WERI-Rb-1 (cell line): Measurements from ENCODE around the gene MDFI.

Experiments
- DNase-seq: peaks from one replicate; pipeline ENCODE4 v3.0.0-alpha.2; 2020
- H3K27ac ChIP-seq: fragments of 250-450 bp; sonication (Bioruptor Pico); 2 replicates; pipeline ENCODE4 v1.5.1; 2020; ENCODE audit warnings: mild to moderate bottlenecking, moderate library complexity
- H3K27me3 ChIP-seq: fragments of 250-450 bp; sonication (Bioruptor Pico); 2 replicates; pipeline ENCODE4 v1.5.1; 2021; ENCODE audit warnings: mild to moderate bottlenecking, low read depth, moderate library complexity; ENCODE audit not compliant: insufficient read depth, severe bottlenecking
- H3K36me3 ChIP-seq: fragments of 250-450 bp; sonication (Bioruptor Pico); 2 replicates; pipeline ENCODE4 v1.5.1; 2020; ENCODE audit warnings: mild to moderate bottlenecking, moderate library complexity
- H3K4me3 ChIP-seq: 2 replicates; pipeline ENCODE4 v1.5.1; 2011; ENCODE audit warnings: low read depth, mild to moderate bottlenecking, control low read depth, low read length
- H3K9me3 ChIP-seq: fragments of 250-450 bp; sonication (Bioruptor Pico); 2 replicates; pipeline ENCODE4 v1.5.1; 2021; ENCODE audit warnings: mild to moderate bottlenecking, moderate library complexity; ENCODE audit not compliant: severe bottlenecking
- TF ChIP-seq, protein P1 (sequence below): IDR thresholded peaks from 2 replicates; pipeline ENCODE4 v1.5.1; 2011; ENCODE audit warnings: low read depth, mild to moderate bottlenecking, control low read depth, inconsistent platforms, low read length

Gene MDFI

DNA sequence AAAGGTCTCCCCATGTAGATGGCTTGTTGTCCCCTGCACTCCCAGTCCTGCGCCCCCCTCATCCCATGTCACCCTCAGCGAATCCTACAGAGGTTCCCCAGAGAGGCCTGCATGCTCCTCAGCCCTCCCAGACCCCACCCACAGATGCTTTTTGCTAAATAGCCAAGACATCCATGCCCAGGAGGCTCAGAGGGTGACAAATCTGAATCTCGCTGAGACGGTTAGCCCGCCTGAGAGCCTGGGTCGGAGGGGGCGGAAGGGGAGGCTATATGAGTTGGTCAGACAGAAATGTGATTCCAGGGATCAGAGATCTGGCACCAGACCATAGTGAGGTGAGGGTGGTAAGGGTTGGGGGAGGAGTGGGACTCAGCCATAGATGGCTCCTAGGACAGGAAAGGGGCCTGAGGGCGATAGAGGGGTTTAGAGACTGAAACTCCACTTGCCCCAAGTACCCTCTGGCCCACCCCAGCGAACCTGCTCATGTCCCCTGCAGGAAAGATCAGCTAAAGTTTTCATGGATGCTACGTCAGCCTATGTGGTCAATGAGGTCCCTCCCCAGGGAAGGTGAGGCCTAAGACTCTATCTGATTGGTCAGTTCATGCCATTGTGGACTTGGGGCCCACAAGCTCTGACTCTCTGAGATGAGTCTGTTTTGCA, 63.9 kb downstream of the MDFI start:
- H3K4me3 ChIP-seq: no peak overlapping the region
- DNase-seq: no peak

DNA sequence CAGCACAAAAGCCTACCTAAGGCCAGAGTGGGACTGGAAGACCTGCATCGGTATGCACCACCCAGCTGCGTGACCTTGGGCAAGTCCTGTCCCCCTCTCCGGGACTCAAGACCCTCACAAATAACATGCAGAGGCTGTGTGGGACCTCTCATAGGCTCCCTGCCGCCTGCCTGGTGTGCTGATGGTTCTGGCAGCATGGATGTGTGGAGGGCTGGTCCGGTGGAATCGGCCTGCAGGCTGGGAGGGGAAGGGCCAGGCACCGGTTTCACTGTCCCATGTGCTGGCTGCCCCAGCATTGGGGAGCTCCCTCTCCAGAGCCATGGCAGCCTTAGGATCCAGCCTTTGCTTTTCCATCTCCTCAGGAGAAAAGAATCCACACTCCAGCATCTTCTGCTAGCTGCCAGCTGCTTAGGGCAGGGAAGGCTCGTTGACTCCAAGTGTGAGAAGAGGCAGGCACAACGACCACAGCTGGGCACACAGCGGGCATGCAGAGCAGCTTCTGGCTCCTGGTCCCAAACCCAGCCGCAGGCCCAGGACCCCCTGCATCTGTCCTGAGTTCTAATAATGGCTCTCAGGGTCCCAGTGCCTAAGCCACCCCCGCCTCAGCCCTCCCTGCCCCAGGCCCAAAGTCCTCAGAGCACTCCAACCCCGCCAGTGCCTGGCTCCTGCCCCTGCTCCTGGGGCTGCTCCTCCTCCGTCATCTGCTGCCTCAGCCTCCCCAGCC, 64.7 kb downstream of the MDFI start:
- H3K4me3 ChIP-seq: no peak overlapping the region
- TF ChIP-seq, protein P1, sequence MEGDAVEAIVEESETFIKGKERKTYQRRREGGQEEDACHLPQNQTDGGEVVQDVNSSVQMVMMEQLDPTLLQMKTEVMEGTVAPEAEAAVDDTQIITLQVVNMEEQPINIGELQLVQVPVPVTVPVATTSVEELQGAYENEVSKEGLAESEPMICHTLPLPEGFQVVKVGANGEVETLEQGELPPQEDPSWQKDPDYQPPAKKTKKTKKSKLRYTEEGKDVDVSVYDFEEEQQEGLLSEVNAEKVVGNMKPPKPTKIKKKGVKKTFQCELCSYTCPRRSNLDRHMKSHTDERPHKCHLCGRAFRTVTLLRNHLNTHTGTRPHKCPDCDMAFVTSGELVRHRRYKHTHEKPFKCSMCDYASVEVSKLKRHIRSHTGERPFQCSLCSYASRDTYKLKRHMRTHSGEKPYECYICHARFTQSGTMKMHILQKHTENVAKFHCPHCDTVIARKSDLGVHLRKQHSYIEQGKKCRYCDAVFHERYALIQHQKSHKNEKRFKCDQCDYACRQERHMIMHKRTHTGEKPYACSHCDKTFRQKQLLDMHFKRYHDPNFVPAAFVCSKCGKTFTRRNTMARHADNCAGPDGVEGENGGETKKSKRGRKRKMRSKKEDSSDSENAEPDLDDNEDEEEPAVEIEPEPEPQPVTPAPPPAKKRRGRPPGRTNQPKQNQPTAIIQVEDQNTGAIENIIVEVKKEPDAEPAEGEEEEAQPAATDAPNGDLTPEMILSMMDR: no peak
- H3K36me3 ChIP-seq: no peaks in the 10 kb centered on the region
- H3K27me3 ChIP-seq: no peaks in the 10 kb centered on the region
- no peak for DNase-seq
- no peaks in the 10 kb centered on the region for H3K9me3 ChIP-seq
- no peak overlapping the region for H3K27ac ChIP-seq

More for the DNA sequence above, 63.9 kb downstream of the MDFI start:
- TF ChIP-seq, protein P1: no peak
- H3K27ac ChIP-seq: no peak overlapping the region
- no peaks in the 10 kb centered on the region for H3K9me3 ChIP-seq
- no peaks in the 10 kb centered on the region for H3K36me3 ChIP-seq
- H3K27me3 ChIP-seq: no peaks in the 10 kb centered on the region
